ENCODE measurements around the gene SLC24A3.

SLC24A3 gene

DNA sequence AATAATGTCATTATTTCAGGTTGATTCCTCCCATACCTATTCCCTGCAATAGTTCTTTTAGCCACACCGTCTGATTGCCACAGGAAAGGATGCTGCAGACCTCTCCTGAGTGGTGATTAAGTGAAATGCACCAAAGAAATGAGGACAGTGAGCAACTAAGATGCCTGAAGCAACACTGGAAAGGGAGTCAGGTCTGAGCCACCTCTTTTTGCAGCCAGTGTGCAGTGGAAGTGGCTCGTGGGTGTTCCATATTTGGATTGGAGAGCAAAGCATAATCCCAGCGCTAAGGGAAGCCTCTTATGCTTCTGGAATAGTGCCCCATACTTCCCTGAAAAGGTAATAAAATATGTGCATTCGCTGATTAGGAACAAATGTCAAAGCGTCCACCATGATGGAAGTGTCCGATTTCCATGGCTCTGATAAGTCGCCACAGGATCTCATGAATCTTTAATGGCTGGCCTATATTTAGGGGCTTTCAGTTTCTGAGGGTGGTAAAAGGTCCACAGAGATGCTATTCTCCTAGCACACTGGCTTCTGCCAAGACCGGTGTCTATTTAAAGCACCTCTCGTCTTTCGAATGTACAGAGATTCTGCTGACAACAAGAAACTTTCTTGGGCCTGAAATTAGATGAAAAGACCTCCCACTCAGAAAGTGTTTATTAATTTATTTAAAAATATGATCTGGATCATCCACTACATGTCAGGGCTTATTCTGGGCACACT is 253.9 kb downstream of the SLC24A3 start:
- DNase-seq: no peak

DNA sequence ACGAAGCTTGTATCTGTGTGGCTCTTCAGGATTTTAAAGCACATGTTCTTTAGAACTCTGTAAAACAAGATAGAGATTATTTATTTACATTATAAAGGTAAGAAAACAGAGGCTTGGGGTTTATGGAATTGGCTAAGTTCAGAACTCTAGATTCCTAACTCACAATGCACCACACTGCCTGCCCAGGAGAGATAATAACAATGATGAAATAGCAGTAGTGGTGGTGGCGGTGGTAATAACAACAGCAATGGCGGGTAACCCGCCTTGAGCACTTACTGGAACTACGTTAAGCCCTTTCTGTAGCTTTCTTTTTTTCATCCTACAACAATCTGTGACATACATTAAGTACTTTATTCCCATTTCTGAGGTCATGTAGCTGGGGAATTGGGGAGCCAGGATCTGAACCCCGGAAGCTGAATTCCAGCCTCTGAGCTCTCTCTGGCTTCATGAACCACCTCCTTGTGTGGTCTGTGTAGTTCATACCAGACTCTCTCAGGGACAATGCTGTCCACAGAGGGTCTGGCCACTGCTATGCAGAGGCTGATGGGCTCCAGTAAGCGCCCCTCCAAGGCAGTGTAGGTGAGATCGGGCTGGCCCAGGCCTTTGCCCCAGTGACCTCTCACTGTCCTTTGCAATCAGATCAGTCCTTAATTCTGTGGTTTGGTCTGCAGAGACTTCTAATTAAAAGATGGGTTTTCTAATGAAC is 260.9 kb downstream of the SLC24A3 start:
- DNase-seq: no peak

DNA sequence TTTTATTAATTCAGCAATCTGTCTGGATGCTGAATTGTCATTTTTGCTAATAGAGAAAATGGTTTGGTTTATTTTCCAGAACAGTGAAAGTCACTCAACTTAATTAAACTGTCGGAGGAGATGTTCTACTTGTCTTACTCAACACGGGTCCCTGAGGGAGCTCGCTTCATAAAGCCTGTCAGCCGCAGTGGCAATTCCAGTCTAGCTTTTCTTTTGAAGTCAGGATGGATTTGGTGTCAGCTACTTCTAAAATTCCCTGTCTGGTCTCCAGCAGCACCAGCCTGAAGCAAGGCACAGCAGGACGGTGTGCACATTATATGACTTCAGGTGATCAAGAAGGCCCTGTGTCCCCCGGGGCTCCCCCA is 261.5 kb downstream of the SLC24A3 start:
- DNase-seq: no peak

DNA sequence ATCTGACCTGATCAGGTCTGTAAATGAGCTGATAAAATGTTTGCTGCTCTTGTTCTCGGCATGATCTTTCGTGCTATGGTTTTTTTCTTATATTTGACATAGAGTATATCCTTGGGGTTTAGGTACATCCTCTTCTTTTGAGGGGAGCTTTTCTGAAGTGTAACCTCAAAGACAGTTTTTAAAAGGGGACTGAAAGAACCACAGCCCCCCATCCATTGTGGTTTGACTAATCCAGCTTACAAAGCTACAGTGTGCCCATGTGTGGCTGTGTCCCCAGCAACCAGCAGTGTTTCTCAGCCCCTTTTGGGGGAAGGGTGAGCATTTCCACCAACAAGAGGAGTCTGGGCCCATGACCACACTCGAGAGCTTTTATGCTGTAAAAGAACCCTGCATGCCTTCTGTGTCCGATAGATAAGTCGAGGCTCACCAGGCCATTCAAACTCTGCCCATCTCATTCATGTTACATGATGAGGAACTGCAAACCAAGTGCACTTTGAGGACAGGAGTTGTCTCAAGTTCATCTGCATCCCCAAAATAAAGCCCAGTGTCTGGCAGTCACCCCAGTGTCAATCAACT is 266.0 kb downstream of the SLC24A3 start:
- no peak for DNase-seq

DNA sequence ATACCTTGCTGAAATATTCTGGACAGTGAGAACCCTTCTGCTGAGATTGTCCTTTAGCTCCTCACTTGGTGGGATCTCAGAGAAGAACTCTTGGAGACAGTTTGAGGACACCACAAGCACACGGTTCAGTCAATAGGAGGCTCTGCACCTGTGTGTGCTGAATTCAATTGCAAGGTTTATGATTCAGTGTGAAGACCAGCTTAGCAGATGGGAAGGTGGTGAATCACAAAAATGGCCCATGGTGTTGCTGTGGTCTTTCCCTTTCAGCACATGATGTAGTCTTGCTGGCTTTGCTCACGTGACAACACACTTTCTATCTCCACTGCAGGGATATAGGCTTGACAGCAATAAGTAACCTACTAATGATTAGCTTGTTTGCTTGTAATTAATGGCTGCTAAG is 270.3 kb downstream of the SLC24A3 start:
- no peak for DNase-seq

DNA sequence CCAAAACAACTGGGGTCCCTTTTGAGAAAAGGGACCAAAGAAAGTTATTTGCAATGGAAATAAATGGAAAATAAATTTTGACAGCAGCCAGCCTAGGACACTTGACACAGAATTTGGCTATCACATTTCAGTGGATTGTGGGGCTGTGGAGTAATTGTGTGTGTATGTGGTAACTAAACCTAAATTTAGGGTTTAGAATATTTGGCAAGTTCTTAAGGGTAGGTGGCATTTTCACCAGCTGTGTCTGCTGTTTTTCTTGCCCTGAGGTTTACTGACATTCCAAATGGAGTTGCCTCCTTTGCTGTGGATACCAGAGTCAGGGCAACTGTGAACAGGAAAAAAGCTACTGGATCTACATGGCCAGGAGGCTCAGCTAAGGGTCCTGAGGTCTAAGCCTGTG is 270.9 kb downstream of the SLC24A3 start:
- no peak for DNase-seq

DNA sequence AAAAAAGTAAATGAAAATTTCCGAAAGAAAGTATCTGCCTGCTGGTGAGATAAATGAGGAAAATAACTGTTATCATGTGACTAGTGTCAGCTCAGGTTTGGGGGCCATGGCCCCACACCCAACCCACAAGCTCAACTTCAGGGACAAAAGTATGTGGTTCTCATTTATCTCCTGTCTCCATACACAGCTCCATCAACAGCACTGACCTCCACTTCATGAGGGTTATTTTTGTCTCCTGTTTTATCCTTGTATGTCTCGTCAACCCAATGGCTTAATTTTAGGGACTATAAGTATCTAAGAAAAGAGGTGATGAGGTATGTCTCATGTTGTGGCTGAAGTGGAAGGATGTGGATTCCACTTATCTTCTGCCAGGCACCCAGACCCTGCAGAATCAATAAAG is 274.0 kb downstream of the SLC24A3 start:
- DNase-seq: no peak

DNA sequence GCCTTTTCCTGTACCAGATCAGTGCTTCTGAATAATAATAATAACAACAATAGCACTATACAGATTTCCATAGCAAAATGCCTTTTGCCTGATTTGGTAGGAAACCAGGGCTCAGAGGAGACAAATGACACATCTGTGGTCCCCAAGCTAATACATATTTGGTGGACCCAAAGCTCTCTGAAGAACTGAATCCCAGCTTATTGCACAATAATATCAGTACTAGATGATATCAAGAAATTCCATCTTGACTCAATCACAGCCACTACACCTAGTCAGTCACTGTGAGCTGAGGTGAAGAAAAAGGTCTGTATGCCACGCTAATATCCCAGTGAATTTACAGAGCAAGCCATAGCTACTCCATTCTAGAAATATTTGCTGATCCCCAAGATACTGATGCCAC is 275.0 kb downstream of the SLC24A3 start:
- no peak for DNase-seq

DNA sequence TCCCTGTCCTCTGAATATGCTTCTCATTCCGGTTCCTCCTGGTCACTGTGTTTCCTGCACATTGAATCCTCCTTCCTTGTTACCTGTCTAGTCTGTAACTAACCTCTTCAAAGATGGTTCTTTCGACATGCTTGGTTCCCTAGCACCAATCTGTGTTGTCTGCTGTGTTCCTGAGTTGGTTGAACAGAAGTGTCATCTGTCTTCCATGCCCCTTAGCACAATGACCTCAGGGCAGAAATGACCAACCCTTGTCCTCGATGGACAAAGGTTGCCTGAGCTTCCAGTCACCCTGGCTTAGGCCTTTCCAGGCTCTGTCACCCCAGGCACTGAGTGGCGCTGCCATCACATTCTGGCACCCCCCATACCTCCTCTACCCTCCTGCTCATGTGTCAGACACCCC is 278.8 kb downstream of the SLC24A3 start:
- DNase-seq: no peak

DNA sequence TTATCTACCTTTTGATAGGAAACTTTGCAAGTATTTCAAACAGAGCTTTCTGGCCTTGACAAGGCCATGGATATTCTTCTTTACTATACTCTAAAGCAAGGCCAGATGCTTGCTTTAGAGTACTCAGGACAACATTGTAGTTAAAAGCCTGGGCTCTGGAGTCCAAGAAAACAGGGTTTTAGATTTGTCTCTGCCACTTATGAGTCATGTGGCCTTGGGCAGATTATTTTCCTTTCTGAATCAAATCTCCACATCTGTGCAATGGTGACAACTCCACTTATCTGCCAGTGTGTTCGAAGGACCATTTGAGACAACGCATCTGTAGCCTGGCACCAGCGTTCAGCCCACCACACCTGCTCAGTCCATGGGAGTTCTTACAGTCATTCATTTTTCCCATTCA is 279.7 kb downstream of the SLC24A3 start:
- no peak for DNase-seq

DNA sequence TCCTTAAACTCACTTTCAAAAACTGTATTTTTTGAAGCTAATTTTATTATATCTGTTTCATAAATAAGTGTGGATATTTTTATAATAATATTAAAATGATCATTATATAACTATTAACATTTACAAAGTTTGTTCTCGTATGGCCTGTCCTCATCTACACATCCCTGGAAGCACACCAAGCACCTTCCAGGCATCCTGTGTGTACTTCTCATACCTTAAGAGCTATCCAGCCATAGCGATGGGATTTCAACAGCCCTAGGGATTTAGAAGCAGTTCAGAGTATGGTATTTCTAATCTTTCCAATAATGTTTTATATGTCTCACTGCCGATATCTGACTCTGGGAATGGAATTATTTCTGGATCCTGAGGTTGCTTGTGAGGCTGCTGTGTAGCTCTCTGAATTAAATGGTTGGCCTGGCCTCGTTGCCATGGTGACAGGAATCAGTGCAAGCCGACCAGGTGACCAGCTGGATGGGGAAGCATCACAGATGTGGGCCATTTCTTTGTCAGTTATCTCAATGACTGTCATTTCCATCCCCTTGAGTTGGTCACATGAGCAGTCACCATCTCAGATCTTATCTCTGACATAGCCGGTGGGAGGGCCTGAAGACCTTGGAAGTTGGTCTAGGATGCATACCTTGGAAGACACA is 280.4 kb downstream of the SLC24A3 start:
- DNase-seq: no peak

DNA sequence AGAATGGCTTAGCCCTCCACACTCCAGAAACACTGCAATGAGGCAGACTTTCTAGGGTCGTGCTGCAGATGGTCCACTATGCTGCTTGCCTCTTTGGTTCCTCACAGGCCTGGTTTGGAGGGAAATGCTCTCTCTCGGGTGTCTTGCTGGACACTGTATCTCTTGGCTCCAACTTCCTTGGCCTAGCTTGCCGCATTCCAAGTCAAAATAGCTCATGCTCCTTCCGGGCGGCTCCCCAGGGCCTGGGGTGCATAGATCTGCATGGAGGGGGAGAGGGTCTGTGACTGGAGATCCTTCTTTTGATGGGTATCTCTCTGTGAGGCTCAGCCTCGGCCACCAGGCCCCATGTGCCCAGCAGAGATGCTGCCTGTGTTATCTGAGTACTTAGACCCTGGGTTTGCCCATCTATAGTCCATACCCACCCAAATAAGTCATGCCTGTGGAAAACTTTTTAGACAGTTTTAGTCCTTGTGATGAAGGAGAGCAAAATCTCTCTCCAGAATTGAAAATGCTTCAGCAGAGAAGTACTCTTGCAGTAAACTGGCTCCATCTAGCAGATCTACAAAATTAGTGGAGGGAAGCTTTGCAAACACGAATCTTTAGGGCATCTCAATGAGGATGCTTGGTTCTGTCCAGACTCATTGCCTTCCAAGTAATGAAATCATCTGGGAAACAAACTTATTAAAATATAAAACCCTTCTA is 281.5 kb downstream of the SLC24A3 start:
- no peak for DNase-seq

DNA sequence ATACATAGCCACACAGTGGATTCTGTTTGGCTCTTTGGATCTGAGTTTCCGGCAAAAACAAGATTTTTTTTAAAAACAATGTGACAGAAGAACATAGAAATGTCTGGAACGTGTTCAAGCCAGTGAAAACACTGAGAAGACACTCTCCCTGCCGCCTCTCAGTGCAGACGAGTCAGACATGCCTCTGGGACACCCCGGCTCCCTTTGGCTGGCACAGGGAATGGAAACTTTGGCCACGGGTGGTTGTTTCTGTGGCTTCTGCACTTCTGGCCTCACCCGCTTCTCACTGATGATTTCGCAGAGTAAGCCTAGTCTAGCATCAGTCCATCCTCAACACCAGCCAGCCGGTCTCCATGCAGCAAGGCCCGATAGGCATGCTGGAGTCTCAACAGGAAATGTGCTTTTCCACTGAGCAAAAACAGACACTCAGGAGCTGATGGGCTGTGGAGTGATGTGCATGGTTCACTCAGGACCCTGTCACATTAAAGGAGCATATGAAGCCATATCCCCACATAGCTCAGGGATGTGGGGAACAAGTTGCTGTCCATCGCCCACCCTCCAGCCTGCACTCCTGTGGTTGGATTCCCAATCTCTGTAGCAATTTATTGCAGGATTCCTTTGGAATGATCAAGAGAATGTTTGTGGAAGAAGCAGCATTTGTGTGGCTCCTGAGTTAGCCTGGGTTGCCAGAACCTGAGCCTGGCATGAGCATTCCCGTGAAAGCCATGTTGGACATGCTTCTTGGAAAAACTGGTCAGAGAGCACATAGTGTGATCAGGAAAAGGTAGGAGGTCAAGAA is 283.7 kb downstream of the SLC24A3 start:
- DNase-seq: no peak

DNA sequence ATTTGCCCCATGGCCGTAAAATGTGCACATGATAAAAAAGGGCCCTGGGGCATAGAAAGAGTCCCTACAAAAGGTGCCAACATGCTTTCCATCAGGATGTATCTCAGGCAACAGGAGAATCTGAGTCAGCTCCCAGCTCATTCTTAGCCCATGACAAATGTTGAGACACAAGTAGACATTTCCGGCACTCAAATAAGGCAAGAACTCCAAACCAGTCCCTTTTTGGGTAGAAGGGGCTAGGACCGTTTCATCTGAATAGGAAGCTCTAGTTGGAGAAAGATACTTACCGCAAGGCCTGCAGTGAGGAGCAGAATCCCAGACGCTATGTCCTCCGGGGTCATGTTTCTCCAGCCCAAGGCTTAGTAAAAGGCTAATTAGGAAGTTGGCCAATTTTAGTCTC is 284.6 kb downstream of the SLC24A3 start:
- no peak for DNase-seq

DNA sequence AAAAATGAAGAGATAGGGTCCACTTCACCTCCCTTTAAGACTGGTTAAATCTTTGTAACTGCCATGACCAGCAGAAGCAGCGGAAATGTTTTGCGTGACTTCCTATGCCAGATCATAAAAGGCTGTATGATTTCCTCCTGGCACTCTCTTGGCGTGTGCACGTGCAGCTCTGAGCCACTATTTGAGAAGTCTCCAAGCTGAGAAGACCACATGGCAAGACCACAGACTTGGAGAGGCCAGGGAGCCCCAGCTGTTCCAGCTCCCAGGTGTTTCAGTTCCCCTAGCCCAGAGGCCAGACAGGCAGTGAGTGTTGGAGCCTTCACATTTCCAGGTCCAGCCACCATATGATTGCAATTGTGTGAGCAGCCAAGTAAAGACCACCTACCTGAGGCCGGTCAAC is 286.3 kb downstream of the SLC24A3 start:
- DNase-seq: no peak

DNA sequence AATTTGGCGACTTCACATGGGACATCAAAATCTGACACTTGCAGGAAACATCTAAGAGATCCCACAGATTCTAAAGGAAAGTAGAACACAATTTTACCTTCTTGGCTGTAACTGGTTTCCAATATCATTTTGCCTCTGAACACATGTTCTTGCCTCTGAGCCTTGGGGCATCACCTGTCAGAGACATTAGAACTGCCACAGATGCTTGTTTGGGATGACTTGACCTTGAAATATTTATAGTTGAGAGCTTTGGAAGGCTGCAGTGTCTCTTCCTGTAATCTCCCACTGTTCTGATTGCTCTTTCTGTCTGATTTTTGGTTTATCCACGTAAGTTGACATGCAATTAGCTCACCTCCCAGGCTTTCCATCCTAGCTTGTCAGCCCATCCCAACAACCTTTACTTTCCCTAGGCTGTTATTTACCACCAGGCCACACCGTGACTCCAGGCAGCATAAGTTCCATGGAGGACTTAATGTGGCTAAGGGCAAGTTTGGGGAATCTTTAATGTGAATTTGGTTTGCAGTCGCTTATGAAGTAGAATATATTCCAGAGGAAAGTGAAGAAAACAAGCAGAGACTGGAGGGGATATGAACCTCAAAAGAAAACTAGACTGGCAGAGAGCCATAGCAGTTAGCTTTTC is 289.2 kb downstream of the SLC24A3 start:
- DNase-seq: no peak

DNA sequence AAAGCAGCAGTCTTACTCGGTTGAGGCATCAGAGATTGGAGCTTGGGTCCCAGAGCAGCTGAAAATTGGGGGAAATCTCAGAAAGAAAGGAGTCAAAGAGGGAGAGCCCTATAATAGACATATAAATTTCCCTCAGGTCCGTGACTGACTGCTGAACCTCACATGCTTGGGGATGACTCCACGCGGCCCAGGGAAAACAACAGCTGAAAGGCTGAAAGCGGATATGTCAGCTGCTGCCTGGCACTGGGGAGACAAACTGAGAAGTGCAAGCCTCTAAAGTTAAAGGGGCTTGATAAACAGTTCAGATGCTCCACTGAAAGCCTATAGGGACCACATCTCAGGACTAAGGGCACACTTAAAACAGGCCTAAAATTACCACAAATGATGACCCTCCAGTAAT is 289.7 kb downstream of the SLC24A3 start:
- no peak for DNase-seq

DNA sequence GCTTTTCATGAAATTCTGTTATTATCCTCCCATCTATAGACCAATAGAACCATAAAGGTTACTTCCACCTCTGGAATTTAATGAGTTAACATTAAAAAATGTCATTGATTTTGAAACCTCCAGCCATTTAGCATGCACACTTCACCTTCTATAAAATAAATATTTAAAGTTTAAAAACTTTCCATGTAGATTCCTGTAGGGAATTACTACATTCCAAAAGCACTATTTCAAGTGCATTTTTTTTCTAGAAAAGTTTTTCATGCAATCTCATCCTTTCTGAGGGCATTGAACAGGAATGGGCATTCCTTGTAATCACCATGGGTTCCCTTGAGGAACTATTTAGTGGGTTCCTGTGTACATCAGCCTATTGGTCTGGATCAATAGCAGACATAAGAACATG is 291.8 kb downstream of the SLC24A3 start:
- no peak for DNase-seq

DNA sequence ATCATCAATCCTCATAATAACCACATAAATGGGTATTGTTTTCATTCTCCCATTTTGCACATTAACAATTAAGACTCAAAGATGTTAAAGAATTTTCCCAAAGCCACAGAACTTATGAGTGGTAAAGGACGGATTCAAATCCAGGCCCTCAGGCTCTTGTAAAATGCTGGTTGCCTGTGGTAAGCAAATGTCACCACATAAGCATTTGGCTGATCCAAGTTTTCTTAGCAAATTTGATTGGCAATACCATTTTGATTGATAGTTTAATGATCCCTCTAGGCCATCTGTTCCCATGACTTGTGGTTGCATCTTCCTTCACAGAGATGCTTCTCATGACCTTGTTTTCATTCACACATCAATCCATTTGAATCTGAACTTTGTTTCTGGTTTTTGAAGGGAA is 293.6 kb downstream of the SLC24A3 start:
- DNase-seq: no peak

DNA sequence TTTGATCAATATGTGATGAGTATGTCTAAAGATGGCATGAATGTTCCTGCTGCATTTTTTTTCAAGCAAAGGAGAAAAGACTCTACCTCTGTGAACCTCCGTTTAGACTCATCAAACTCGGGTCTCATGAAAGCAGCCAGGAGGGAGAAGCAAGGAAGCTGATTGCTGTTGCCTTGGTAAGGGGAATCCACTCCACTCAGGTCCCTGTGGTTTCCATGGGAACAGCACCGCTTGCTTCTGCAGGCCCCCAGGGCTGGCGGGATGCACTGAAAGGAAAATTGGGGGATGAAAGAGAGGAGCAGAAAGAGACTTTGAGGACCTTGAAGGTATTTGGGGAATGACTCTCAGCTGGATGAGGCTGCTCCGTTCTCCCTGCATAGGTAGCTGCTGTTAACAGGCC is 296.0 kb downstream of the SLC24A3 start:
- DNase-seq: no peak

DNA sequence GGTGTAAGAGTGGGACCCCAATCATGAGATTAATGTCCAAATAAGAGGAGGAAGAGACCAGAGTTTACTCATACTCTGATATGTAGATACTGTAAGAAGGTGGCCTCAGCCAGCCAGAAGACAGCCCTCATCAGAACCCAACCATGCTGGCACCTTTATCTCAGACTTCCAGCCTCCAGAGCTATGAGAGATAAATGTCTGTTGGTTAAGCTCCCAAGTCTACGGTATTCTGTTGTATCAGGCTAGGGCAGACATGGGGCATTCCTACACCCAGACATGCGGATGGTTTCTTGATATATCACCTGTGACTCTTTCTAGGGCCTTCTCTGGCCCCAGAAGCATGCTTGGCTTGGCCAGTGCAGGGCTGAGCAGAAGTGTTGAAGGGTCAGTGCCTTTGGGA is 298.2 kb downstream of the SLC24A3 start:
- DNase-seq: no peak

DNA sequence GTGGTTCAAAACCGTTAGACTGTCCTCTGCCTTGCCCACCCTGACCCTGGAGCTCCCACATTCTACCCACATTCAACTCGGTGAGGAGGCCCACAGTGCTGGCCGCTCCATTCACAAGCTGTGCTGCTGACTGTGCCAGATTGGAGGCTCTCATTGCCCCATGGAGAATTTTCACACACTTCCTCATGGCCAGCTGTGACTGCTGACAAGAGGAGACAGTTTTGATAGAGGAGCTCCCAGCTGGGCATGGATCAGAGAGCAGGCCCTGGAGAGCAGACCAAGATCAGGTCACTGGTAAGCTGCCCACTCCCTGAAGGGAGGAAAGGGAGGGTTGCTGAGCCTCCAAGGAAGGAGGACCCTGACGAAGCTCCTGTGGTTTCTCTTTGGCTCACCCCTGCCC is 299.5 kb downstream of the SLC24A3 start:
- DNase-seq: no peak

Data from cortex of kidney (tissue), 1 donor.